ENCODE measurements around the gene BANF1. TPM values are rescaled to one million over a fixed set of nuclear protein-coding genes. Genes with fewer than 3 reads are reported as not detected.

The BANF1 gene, protein sequence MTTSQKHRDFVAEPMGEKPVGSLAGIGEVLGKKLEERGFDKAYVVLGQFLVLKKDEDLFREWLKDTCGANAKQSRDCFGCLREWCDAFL
- total RNA-seq (2022; extraction: Qiagen RNA extraction; ENCODE audit: low read depth) = 374 to 484 TPM (median 463 TPM) in 5 replicates

GRCh38 chr11:66001942-66002647 is at the start of gene BANF1, which contains the start of gene EIF1AD:
Gene BANF1 (plus strand): TSS chr11:66002503. CDS start chr11:66003251, 748 bp downstream.
Gene EIF1AD (minus strand): TSS chr11:66002157. CDS start chr11:66000389, 1,768 bp downstream.

DNA sequence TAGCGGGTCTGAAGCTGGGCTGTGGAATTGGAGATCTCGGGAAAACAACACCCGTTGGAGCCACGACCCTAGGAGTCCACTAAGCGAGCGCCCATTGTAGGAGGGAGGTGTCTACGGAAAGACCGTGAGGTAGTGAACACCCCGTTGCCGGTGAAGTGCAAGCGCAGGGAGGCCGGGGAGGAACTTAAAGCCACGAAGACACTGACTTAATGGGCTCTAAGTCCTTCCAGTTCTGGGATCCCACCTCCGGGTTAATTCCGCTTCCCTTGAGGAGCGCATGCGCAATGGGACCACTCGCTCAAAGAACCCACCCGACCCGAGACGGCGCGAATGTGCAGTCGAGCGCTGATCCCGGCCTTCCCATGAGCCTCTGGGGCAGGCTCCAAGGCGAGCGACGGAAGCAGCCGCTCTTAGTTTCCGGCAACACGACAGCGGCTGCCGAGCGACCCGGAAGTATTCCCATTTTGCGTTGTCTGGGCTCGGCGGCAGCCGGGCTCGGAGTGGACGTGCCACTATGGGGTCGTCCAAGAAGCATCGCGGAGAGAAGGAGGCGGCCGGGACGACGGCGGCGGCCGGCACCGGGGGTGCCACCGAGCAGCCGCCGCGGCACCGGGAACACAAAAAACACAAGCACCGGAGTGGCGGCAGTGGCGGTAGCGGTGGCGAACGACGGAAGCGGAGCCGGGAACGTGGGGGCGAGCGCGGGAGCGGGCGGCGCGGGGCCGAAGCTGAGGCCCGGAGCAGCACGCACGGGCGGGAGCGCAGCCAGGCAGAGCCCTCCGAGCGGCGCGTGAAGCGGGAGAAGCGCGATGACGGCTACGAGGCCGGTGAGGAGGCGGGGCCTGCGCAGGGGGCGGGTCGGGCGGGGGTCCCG is 40.8 kb upstream of the BANF1 start, which contains the start of gene SART1:
Gene SART1 (plus strand): TSS at position 468 of the 874 bp plus-strand sequence. CDS start 47 bp downstream, at position 515.

DNA sequence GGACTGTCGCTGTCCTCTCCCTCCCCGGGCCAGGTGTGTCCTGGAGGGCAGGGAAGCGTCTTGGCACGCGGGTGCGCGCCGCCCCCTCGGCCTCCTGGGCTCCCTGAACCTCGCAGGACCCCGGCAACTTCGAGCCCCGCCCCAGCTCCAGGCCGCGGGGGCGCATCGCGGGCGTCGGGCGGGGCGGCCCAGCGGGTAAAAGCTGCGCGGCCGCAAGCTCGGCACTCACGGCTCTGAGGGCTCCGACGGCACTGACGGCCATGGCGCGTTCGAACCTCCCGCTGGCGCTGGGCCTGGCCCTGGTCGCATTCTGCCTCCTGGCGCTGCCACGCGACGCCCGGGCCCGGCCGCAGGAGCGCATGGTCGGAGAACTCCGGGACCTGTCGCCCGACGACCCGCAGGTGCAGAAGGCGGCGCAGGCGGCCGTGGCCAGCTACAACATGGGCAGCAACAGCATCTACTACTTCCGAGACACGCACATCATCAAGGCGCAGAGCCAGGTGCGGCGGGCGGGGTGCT is 9.5 kb downstream of the BANF1 start, which contains the start of gene CST6:
Gene CST6 (plus strand): TSS at position 224 of the 519 bp plus-strand sequence. CDS start 37 bp downstream, at position 261.

DNA sequence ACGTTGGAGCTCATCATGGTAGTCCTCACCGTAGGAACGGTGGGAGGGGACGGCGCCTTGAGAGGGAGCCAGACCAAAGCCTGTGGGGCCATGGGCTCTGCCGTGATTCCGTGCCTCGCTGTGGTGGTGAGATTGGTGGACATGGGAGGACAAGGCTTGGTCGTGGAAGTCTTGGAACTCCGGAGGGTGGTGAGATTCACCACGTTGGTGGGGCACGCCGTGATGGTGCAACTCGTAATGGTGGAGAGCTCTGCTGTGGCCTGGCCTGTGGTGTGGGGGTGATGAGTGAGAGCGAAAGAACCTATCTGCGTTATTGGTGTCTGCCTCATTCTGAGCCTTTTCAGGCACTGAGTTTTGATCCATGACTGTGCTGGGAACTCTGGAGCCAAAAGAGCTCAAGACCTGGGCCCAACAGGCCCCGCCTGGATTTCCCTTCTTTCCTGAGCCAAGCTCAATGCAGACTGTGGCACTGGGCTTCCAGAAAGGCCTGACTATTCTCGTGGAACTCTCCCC is 23.8 kb downstream of the BANF1 start, which contains the start of gene CATSPER1:
Gene CATSPER1 (minus strand): TSS at position 463 of the 513 bp plus-strand sequence. CDS start 100 bp downstream, at position 363.

DNA sequence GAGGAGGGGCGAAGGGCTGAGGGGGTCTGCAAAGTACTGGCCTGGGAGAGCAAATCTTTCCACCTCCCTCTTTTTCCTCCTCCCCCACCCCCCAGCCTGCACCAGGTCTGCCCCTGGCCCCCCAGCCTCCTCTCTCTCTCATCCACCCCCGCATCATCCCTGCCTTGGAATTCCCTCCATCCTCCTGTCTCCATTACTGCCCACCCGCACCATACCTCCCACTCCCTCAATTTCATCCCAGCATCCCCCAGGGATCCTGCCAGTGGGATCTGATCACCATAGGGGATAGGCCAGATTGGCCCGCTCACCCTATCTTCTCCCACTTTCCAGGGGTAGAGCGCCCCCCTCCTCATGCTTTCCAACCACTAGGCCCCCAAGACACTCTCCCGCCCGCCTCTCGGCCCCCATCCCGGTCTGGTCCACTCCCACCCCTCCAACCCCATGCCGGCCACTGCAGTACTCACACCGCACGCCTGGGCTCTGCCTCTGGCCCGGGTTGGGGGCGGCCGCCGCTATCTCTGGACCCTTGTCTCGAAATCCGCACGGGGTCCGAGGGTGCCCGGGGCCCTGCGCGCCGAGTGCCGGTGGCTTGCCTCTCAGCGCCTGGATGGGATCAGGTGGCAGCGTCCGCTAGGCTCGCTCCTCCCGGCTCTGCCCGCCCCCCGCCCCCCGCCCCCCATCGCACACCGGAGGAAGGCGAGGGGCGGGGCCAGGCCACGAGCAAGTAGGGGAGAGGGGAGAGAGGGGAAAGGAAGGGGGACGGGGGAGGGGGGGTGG is 46.4 kb downstream of the BANF1 start, which contains the start of gene GAL3ST3:
Gene GAL3ST3 (minus strand): TSS at position 615 of the 777 bp plus-strand sequence. CDS start 3,746 bp downstream, outside the sequence.

GRCh38 chr11:66051766-66052663 is 49.7 kb downstream of the BANF1 start, which contains the start of gene SF3B2:
Gene SF3B2 (plus strand): TSS chr11:66052364. CDS start chr11:66052385, 21 bp downstream.

Other genes with a start within 250 kb of the BANF1 start
- 10.0 to 13.8 TPM (median 11.8 TPM) in 5 replicates for gene AP5B1, start 221.5 kb upstream of the BANF1 start, total RNA-seq (2022; extraction: Qiagen RNA extraction; ENCODE audit: low read depth)
- 0.02 to 0.08 TPM (median 0.02 TPM) in 3 of 5 replicates, not detected in the others for gene OVOL1, start 215.4 kb upstream of the BANF1 start, total RNA-seq (2022; extraction: Qiagen RNA extraction; ENCODE audit: low read depth)
- gene SNX32, start 168.5 kb upstream of the BANF1 start, total RNA-seq (2022; extraction: Qiagen RNA extraction; ENCODE audit: low read depth) = 0.06 to 0.14 TPM (median 0.11 TPM) in 4 of 5 replicates, not detected in the other
- 2,114 to 2,300 TPM (median 2,193 TPM) in 5 replicates for gene CFL1, start 144.3 kb upstream of the BANF1 start, total RNA-seq (2022; extraction: Qiagen RNA extraction; ENCODE audit: low read depth)
- 24.8 to 34.5 TPM (median 33.9 TPM) in 5 replicates for gene MUS81, start 142.1 kb upstream of the BANF1 start, total RNA-seq (2022; extraction: Qiagen RNA extraction; ENCODE audit: low read depth)
- gene EFEMP2, start 129.7 kb upstream of the BANF1 start, total RNA-seq (2022; extraction: Qiagen RNA extraction; ENCODE audit: low read depth) = 0.67 to 2.1 TPM (median 1.4 TPM) in 5 replicates
- gene CTSW, start 122.7 kb upstream of the BANF1 start, total RNA-seq (2022; extraction: Qiagen RNA extraction; ENCODE audit: low read depth) = 0.09 TPM in 1 of 5 replicates, not detected in the others
- 74.2 to 92.5 TPM (median 85.4 TPM) in 5 replicates for gene FIBP, start 114.0 kb upstream of the BANF1 start, total RNA-seq (2022; extraction: Qiagen RNA extraction; ENCODE audit: low read depth)
- gene CCDC85B, start 111.8 kb upstream of the BANF1 start, total RNA-seq (2022; extraction: Qiagen RNA extraction; ENCODE audit: low read depth) = 21.7 to 51.3 TPM (median 42.0 TPM) in 5 replicates
- gene FOSL1, start 102.1 kb upstream of the BANF1 start, total RNA-seq (2022; extraction: Qiagen RNA extraction; ENCODE audit: low read depth) = 176 to 296 TPM (median 205 TPM) in 5 replicates
- gene C11orf68, start 83.4 kb upstream of the BANF1 start, total RNA-seq (2022; extraction: Qiagen RNA extraction; ENCODE audit: low read depth) = 58.3 to 75.5 TPM (median 60.6 TPM) in 5 replicates
- 204 to 286 TPM (median 228 TPM) in 5 replicates for gene DRAP1, start 83.1 kb upstream of the BANF1 start, total RNA-seq (2022; extraction: Qiagen RNA extraction; ENCODE audit: low read depth)
- not detected in 5 replicates for gene TSGA10IP, start 57.0 kb upstream of the BANF1 start, total RNA-seq (2022; extraction: Qiagen RNA extraction; ENCODE audit: low read depth)
- 43.7 to 71.8 TPM (median 59.1 TPM) in 5 replicates for gene SART1, start 40.8 kb upstream of the BANF1 start, total RNA-seq (2022; extraction: Qiagen RNA extraction; ENCODE audit: low read depth)
- gene EIF1AD, start 346 bp upstream of the BANF1 start, total RNA-seq (2022; extraction: Qiagen RNA extraction; ENCODE audit: low read depth) = 41.2 to 48.0 TPM (median 43.0 TPM) in 5 replicates
- gene CST6, start 9.5 kb downstream of the BANF1 start, total RNA-seq (2022; extraction: Qiagen RNA extraction; ENCODE audit: low read depth) = not detected in 5 replicates
- 0.53 to 2.1 TPM (median 1.5 TPM) in 5 replicates for gene CATSPER1, start 24.0 kb downstream of the BANF1 start, total RNA-seq (2022; extraction: Qiagen RNA extraction; ENCODE audit: low read depth)
- gene GAL3ST3, start 46.7 kb downstream of the BANF1 start, total RNA-seq (2022; extraction: Qiagen RNA extraction; ENCODE audit: low read depth) = not detected in 5 replicates
- gene SF3B2, start 49.9 kb downstream of the BANF1 start, total RNA-seq (2022; extraction: Qiagen RNA extraction; ENCODE audit: low read depth) = 168 to 185 TPM (median 175 TPM) in 5 replicates
- gene PACS1, start 67.8 kb downstream of the BANF1 start, total RNA-seq (2022; extraction: Qiagen RNA extraction; ENCODE audit: low read depth) = 49.5 to 72.3 TPM (median 60.7 TPM) in 5 replicates